ENCODE data around the gene COL1A2.

The COL1A2 gene

GRCh38 chr7:94411188-94411466, 16.4 kb downstream of the COL1A2 start:
- no peak for ATAC-seq (ENCODE audit: insufficient read depth, low read depth)
- DNase-seq, result no peak
- TF ChIP-seq EZH2 (IDR thresholded peaks at IDR 0.05; ENCODE audit: borderline replicate concordance, low read depth, low read length, severe bottlenecking) (no peak), CTCF (IDR thresholded peaks at IDR 0.05; ENCODE audit: borderline replicate concordance, extremely low read depth, low read length, poor library complexity, severe bottlenecking) (no peak)
- H4K20me1 ChIP-seq (ENCODE audit: insufficient read depth, low read length), result no peaks in the 10 kb centered on the region
- no peaks in the 10 kb centered on the region for H3K79me2 ChIP-seq (ENCODE audit: insufficient read depth, low read length)
- H3K36me3 ChIP-seq (ENCODE audit: insufficient read depth, low read length), result no peaks in the 10 kb centered on the region
- H3K4me1 ChIP-seq (ENCODE audit: insufficient read depth, low read length), result no peaks in the 10 kb centered on the region
- no peak overlapping the region for H3K4me2 ChIP-seq (ENCODE audit: insufficient read depth, low read length)
- H3K27me3 ChIP-seq (ENCODE audit: insufficient read depth, low read length, poor library complexity), result peaks cover 5% of the 10 kb centered on the region
- no peak overlapping the region for H3K27ac ChIP-seq (ENCODE audit: low read length)
- no peak overlapping the region for H2AFZ ChIP-seq (ENCODE audit: low read depth, low read length)
- H3K9me3 ChIP-seq (ENCODE audit: insufficient read depth, low read length, severe bottlenecking), result no peaks in the 10 kb centered on the region
- H3K4me3 ChIP-seq (ENCODE audit: low read depth in 1 of 2, low read length in 2 of 2), result no peak overlapping the region
- H3K9ac ChIP-seq (ENCODE audit: low read depth, low read length), result no peak overlapping the region

DNA sequence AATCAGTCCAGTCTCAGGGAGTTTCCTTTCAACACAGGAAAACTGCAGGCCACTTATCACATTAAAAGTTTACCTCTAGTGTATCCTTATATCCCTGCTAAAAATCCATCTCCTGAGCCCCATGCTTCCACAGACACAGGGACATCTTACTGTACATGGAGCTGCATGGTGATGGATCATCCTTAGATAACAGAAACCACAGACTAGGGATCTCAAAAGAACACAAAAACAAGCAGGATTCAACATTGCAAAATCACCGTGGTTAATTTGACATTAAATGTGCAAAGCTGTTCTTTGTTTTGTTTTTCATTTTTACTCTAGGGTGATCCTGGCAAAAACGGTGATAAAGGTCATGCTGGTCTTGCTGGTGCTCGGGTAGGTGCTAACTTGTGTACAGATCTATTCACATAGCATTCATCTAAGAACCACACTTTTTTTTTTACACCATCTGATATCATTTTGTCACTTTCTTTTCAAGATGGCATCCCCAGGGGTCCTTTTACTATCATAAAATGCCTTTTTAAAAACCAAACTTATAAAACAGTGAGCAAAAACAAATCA, 18.1 kb downstream of the COL1A2 start:
- Histone ChIP-seq H3K27ac (ENCODE audit: low read length) (no peak overlapping the region), H3K27me3 (ENCODE audit: insufficient read depth, low read length, poor library complexity) (peaks cover 5% of the 10 kb centered on the region), H3K9me3 (ENCODE audit: insufficient read depth, low read length, severe bottlenecking) (no peaks in the 10 kb centered on the region), H3K4me1 (ENCODE audit: insufficient read depth, low read length) (no peaks in the 10 kb centered on the region), H3K4me2 (ENCODE audit: insufficient read depth, low read length) (no peak overlapping the region), H3K4me3 (ENCODE audit: low read depth in 1 of 2, low read length in 2 of 2) (no peak overlapping the region), H4K20me1 (ENCODE audit: insufficient read depth, low read length) (no peaks in the 10 kb centered on the region), H3K79me2 (ENCODE audit: insufficient read depth, low read length) (no peaks in the 10 kb centered on the region), H2AFZ (ENCODE audit: low read depth, low read length) (no peak overlapping the region), H3K9ac (ENCODE audit: low read depth, low read length) (no peak overlapping the region), H3K36me3 (ENCODE audit: insufficient read depth, low read length) (no peaks in the 10 kb centered on the region)
- no peak for TF ChIP-seq EZH2 (IDR thresholded peaks at IDR 0.05; ENCODE audit: borderline replicate concordance, low read depth, low read length, severe bottlenecking)
- TF ChIP-seq CTCF (IDR thresholded peaks at IDR 0.05; ENCODE audit: borderline replicate concordance, extremely low read depth, low read length, poor library complexity, severe bottlenecking), result no peak
- ATAC-seq (ENCODE audit: insufficient read depth, low read depth), result no peak
- no peak for DNase-seq

DNA sequence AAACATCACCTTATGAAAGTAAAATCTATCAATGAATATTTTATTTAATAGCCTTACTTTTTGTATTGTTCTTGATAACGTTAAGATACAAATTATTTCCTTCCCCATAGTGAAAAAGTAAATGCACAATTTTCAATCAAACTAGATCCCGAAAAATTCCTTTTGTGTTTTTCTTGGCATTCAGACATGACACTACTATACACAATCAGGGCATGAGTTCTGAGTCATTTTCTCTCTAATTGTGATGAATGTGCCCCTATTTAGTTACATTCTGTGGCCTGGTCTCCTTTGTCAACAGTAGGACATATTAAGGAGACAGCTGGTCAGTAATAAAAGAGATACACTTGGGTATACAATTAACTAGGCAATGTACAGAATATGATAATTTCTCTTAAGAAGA, 19.8 kb downstream of the COL1A2 start:
- Histone ChIP-seq H3K4me1 (ENCODE audit: insufficient read depth, low read length) (no peaks in the 10 kb centered on the region), H3K9ac (ENCODE audit: low read depth, low read length) (no peak overlapping the region), H3K79me2 (ENCODE audit: insufficient read depth, low read length) (no peaks in the 10 kb centered on the region), H3K27me3 (ENCODE audit: insufficient read depth, low read length, poor library complexity) (peaks cover 5% of the 10 kb centered on the region), H4K20me1 (ENCODE audit: insufficient read depth, low read length) (no peaks in the 10 kb centered on the region), H3K4me2 (ENCODE audit: insufficient read depth, low read length) (no peak overlapping the region), H3K36me3 (ENCODE audit: insufficient read depth, low read length) (no peaks in the 10 kb centered on the region), H2AFZ (ENCODE audit: low read depth, low read length) (no peak overlapping the region), H3K4me3 (ENCODE audit: low read depth in 1 of 2, low read length in 2 of 2) (no peak overlapping the region), H3K27ac (ENCODE audit: low read length) (no peak overlapping the region), H3K9me3 (ENCODE audit: insufficient read depth, low read length, severe bottlenecking) (no peaks in the 10 kb centered on the region)
- ATAC-seq (ENCODE audit: insufficient read depth, low read depth), result no peak
- TF ChIP-seq EZH2 (IDR thresholded peaks at IDR 0.05; ENCODE audit: borderline replicate concordance, low read depth, low read length, severe bottlenecking) (no peak), CTCF (IDR thresholded peaks at IDR 0.05; ENCODE audit: borderline replicate concordance, extremely low read depth, low read length, poor library complexity, severe bottlenecking) (no peak)
- DNase-seq, result no peak

DNA sequence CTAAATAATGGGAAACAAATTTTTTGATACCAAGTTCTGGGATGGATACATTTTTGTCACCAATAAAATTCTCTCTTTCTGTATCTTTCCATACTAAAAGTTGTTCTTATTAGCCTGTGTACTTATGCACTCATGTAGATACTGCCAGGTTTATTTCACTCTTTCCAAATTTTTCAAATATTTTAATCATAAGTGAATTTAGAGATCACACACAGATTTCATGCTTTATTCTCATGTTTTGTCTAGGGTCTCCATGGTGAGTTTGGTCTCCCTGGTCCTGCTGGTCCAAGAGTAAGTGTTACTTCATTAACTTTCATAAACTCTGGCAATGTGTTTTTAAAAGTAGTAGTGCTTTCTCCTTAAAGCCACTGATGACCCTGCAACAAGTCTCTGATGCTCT, 20.3 kb downstream of the COL1A2 start:
- peaks cover 5% of the 10 kb centered on the region for H3K27me3 ChIP-seq (ENCODE audit: insufficient read depth, low read length, poor library complexity)
- no peaks in the 10 kb centered on the region for H3K4me1 ChIP-seq (ENCODE audit: insufficient read depth, low read length)
- no peak overlapping the region for H3K4me3 ChIP-seq (ENCODE audit: low read depth in 1 of 2, low read length in 2 of 2)
- TF ChIP-seq EZH2 (IDR thresholded peaks at IDR 0.05; ENCODE audit: borderline replicate concordance, low read depth, low read length, severe bottlenecking) (no peak), CTCF (IDR thresholded peaks at IDR 0.05; ENCODE audit: borderline replicate concordance, extremely low read depth, low read length, poor library complexity, severe bottlenecking) (no peak)
- no peak overlapping the region for H3K9ac ChIP-seq (ENCODE audit: low read depth, low read length)
- H4K20me1 ChIP-seq (ENCODE audit: insufficient read depth, low read length), result no peaks in the 10 kb centered on the region
- no peak overlapping the region for H2AFZ ChIP-seq (ENCODE audit: low read depth, low read length)
- no peaks in the 10 kb centered on the region for H3K79me2 ChIP-seq (ENCODE audit: insufficient read depth, low read length)
- ATAC-seq (ENCODE audit: insufficient read depth, low read depth) (no peak), DNase-seq (no peak)
- no peak overlapping the region for H3K27ac ChIP-seq (ENCODE audit: low read length)
- no peak overlapping the region for H3K4me2 ChIP-seq (ENCODE audit: insufficient read depth, low read length)
- no peaks in the 10 kb centered on the region for H3K36me3 ChIP-seq (ENCODE audit: insufficient read depth, low read length)
- no peaks in the 10 kb centered on the region for H3K9me3 ChIP-seq (ENCODE audit: insufficient read depth, low read length, severe bottlenecking)
